H1 (cell line): ENCODE results near the gene SOX13.

Experiments
- GABPA ChIP-seq: IDR thresholded peaks from 2 replicates; pipeline ENCODE4 v1.6.1; 2011; ENCODE audit warnings: mild to moderate bottlenecking, low read length, moderate library complexity, borderline replicate concordance; ENCODE audit not compliant: insufficient read depth
- PHF8 ChIP-seq: fragments of 200-600 bp; sonication (generic); conservative IDR thresholded peaks from 2 replicates; pipeline ENCODE4 v1.7.1; 2012; ENCODE audit warnings: low read depth, mild to moderate bottlenecking, inconsistent platforms, low read length, moderate library complexity

DNA sequence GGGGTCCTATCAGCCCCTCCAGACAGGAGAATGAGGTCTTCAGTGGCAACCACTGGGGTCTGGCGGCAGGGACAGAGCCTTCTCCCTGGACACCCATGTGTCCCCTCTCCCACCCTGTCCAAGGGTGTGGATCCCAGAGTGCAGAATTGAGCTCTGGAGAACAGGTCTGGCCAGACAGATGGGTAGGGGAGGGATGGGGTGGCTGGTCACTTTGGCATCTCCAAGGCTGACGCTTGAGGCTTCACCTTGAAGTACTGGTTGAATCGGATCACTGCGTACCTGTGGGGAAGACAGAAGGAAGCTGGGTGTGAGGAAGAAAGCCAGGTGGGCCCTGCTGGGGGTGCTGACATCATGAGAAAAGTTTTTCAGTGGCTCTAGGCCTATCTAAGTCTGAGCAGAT, 59.1 kb downstream of the SOX13 start:
- no peak for TF ChIP-seq PHF8
- no peak for TF ChIP-seq GABPA
